Fibroblast of lung (primary cell): Measurements from ENCODE around the gene UBE2J2. TPM values are rescaled to one million over a fixed set of nuclear protein-coding genes. Genes with fewer than 3 reads are reported as not detected.
A peak's percentile ranks its signal among the peaks of the same experiment; 100 is the strongest.

ENCODE experiments used
- DNase-seq, 2 donors: peaks; one replicate each; pipeline versions ENCODE4 v3.0.0 to v3.0.0-alpha.2; 2010; ENCODE audit warnings: low read depth in 2 of 2
- H2AFZ ChIP-seq: 2 replicates; pipeline ENCODE4 v1.5.1; 2012; ENCODE audit warnings: low read length, control low read depth, inconsistent platforms
- H3K27ac ChIP-seq: 2 replicates; pipeline ENCODE4 v1.5.1; 2011; ENCODE audit warnings: low read length, control low read depth; ENCODE audit not compliant: insufficient read depth
- H3K27me3 ChIP-seq: 2 replicates; pipeline ENCODE4 v1.5.1; 2011; ENCODE audit warnings: mild to moderate bottlenecking, low read length; ENCODE audit not compliant: control insufficient read depth, insufficient read depth
- H3K36me3 ChIP-seq: 2 replicates; pipeline ENCODE4 v1.5.1; 2011; ENCODE audit warnings: low read length; ENCODE audit not compliant: control insufficient read depth, insufficient read depth
- H3K4me1 ChIP-seq: 2 replicates; pipeline ENCODE4 v1.5.1; 2011; ENCODE audit warnings: low read length; ENCODE audit not compliant: control insufficient read depth, insufficient read depth; ENCODE audit errors: extremely low read depth
- H3K4me2 ChIP-seq: 2 replicates; pipeline ENCODE4 v1.5.1; 2011; ENCODE audit warnings: low read length, control low read depth; ENCODE audit not compliant: insufficient read depth; ENCODE audit errors: extremely low read depth
- H3K4me3 ChIP-seq, 4 experiments: fragments of 200-600 bp in 1 of 4; sonication (generic) in 1 of 4; replicated peaks in 1 of 4; 2 replicates each; pipeline ENCODE4 v1.5.1; 2011 to 2016; ENCODE audit warnings: low read length in 4 of 4, low read depth in 3 of 4, mild to moderate bottlenecking in 3 of 4, control low read depth in 2 of 4, inconsistent platforms in 1 of 4, mixed read lengths in 1 of 4; ENCODE audit not compliant: insufficient read depth in 1 of 4; ENCODE audit errors: control extremely low read depth in 1 of 4
- H3K79me2 ChIP-seq: 2 replicates; pipeline ENCODE4 v1.5.1; 2012; ENCODE audit warnings: mild to moderate bottlenecking, low read length, inconsistent platforms; ENCODE audit not compliant: control insufficient read depth, insufficient read depth
- H3K9ac ChIP-seq: 2 replicates; pipeline ENCODE4 v1.5.1; 2011; ENCODE audit warnings: mild to moderate bottlenecking, low read length, control low read depth; ENCODE audit not compliant: insufficient read depth
- H3K9me3 ChIP-seq: 2 replicates; pipeline ENCODE4 v1.5.1; 2012; ENCODE audit warnings: low read depth, low read length; ENCODE audit not compliant: control insufficient read depth, insufficient read depth
- H4K20me1 ChIP-seq: 2 replicates; pipeline ENCODE4 v1.5.1; 2011; ENCODE audit warnings: low read length; ENCODE audit not compliant: control insufficient read depth, insufficient read depth; ENCODE audit errors: extremely low read depth
- EZH2 ChIP-seq: IDR thresholded peaks from 2 replicates; pipeline ENCODE4 v1.5.1; 2012; ENCODE audit warnings: low read length, control low read depth, mild to moderate bottlenecking; ENCODE audit errors: missing control alignments
- polyA plus RNA-seq, 2 donors: library from polyadenylated mRNA; depleted of rRNA in 1 of 2; stranded (reverse) in 1 of 2; unstranded in 1 of 2; fragments of >200 nt; gene quantifications; 2 replicates each; pipeline ENCODE4 v1.2.1, GENCODE V29; 2011 to 2012; ENCODE audit warnings: missing spikeins in 1 of 2
- total RNA-seq: library from RNA; depleted of rRNA; stranded (reverse); fragments of >200 nt; gene quantifications from 2 replicates; pipeline ENCODE4 v1.2.1, GENCODE V29; 2014
- TF ChIP-seq, protein P1 (sequence below), 2 donors: IDR thresholded peaks in 1 of 2; conservative IDR thresholded peaks in 1 of 2; 1 replicate in 1 of 2; 2 replicates in 1 of 2; pipeline ENCODE4 v1.5.1; 2011 to 2012; ENCODE audit warnings: low read length in 2 of 2, control low read depth in 1 of 2, inconsistent platforms in 1 of 2, low read depth in 1 of 2, mild to moderate bottlenecking in 1 of 2

UBE2J2 gene
- total and polyA plus RNA-seq, 2 donors (not counting 1 experiment from before 2014, with no cell fraction given), result 32.3 to 47.2 TPM

DNA sequence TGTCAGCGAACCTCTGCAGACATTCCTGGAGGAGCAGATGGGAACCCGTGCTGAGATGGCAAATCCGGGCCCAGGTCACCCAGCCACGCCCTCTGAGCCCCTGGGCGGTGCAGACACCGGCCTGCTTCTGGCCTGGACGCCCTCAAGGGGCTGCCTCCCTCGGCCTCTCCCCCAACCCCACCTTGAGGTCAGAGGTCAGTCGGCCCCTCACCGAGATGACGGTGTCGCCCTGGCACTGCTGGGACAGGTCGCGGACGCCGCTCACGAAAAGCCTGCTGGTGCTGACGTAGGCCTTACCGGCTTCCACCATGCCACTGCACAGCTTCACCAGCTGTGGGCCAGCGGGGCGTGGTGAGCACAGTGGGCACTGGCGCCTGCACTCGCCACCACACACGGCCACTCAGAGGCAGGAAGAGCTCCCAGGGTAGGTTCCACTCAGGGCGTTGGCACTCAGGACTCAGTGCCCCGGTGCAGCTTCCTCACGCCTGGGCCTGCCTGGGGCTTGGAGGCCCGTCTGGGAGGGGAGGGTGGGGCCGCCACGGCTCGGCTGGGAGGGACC, 29.4 kb upstream of the UBE2J2 start:
- H4K20me1 ChIP-seq, result no peaks in the 10 kb centered on the region
- H3K4me3 ChIP-seq, result no peak overlapping the region

DNA sequence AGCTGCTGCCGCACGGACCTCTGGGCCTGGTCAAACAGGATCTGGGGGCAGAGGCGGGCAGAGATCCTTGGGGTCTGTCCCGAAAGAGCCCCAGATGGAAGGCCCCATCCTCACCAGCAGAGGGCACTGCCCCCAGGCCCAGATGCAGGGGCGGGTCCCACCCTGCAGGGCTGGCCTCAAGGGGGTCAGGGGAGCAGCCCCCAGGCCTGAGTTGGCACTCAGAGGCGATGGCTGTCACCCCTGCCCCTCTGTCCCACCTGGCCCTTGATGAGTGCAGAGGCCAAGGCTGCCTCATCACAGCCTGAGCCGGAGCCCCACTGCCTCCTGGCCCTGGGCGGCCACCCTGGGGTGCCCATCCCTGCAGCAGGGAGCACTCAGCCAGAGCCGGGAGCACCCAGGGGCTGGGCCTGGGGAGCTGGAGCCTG, 28.4 kb upstream of the UBE2J2 start:
- Histone ChIP-seq H3K36me3 (peaks cover 18% of the 10 kb centered on the region), H3K79me2 (peaks cover 35% of the 10 kb centered on the region), H3K27me3 (no peaks in the 10 kb centered on the region), H3K4me3 (no peak overlapping the region), H3K4me2 (no peak overlapping the region), H2AFZ (no peak overlapping the region), H4K20me1 (no peaks in the 10 kb centered on the region), H3K4me1 (peaks cover 18% of the 10 kb centered on the region), H3K9me3 (no peaks in the 10 kb centered on the region), H3K9ac (no peak overlapping the region), H3K27ac (no peak overlapping the region)
- DNase-seq, result no peak
- TF ChIP-seq EZH2, result no peak
- TF ChIP-seq, protein P1, sequence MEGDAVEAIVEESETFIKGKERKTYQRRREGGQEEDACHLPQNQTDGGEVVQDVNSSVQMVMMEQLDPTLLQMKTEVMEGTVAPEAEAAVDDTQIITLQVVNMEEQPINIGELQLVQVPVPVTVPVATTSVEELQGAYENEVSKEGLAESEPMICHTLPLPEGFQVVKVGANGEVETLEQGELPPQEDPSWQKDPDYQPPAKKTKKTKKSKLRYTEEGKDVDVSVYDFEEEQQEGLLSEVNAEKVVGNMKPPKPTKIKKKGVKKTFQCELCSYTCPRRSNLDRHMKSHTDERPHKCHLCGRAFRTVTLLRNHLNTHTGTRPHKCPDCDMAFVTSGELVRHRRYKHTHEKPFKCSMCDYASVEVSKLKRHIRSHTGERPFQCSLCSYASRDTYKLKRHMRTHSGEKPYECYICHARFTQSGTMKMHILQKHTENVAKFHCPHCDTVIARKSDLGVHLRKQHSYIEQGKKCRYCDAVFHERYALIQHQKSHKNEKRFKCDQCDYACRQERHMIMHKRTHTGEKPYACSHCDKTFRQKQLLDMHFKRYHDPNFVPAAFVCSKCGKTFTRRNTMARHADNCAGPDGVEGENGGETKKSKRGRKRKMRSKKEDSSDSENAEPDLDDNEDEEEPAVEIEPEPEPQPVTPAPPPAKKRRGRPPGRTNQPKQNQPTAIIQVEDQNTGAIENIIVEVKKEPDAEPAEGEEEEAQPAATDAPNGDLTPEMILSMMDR (conservative IDR thresholded peaks at IDR 0.05 in 1 of 2, IDR thresholded peaks at IDR 0.05 in 1 of 2; ENCODE audit: low read depth in 1 of 2, low read length in 2 of 2), result peak; percentile 16 to 46

More for the DNA sequence above, 29.4 kb upstream of the UBE2J2 start:
- H3K27ac ChIP-seq, result no peak overlapping the region
- no peak overlapping the region for H3K9ac ChIP-seq
- no peaks in the 10 kb centered on the region for H3K9me3 ChIP-seq
- peaks cover 18% of the 10 kb centered on the region for H3K4me1 ChIP-seq
- H3K4me2 ChIP-seq, result no peak overlapping the region
- TF ChIP-seq, protein P1 (conservative IDR thresholded peaks at IDR 0.05 in 1 of 2, IDR thresholded peaks at IDR 0.05 in 1 of 2; ENCODE audit: low read depth in 1 of 2, low read length in 2 of 2), result no peak
- no peak for TF ChIP-seq EZH2
- peaks cover 14% of the 10 kb centered on the region for H3K36me3 ChIP-seq
- H2AFZ ChIP-seq, result no peak overlapping the region
- H3K79me2 ChIP-seq, result peaks cover 38% of the 10 kb centered on the region
- no peaks in the 10 kb centered on the region for H3K27me3 ChIP-seq
- no peak for DNase-seq

DNA sequence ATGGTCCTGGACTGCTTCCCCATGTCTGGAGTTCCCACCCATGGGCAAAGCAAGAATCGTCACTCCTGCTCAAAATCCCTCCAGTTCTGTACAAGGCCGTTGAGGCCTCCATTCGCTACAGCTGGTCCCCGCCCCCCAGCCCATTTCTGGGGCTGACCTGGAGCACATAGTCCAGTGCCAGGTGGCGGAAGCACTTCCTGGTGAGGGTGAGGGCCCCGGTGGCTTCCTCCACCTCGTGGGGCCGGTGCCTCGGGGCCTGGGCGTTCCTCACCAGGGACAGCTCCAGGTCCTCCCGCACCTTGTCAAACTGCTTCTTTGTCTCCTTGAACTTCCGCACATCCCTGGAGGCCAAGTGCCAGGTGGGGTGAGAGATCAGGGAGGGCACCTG, 26.7 kb upstream of the UBE2J2 start:
- TF ChIP-seq, protein P1 (conservative IDR thresholded peaks at IDR 0.05 in 1 of 2, IDR thresholded peaks at IDR 0.05 in 1 of 2; ENCODE audit: low read depth in 1 of 2, low read length in 2 of 2), result no peak
- TF ChIP-seq EZH2, result no peak
- H3K79me2 ChIP-seq, result peaks cover 20% of the 10 kb centered on the region

More for the DNA sequence above, 26.7 kb upstream of the UBE2J2 start:
- Histone ChIP-seq H4K20me1 (no peaks in the 10 kb centered on the region), H3K4me1 (peaks cover 12% of the 10 kb centered on the region), H3K9me3 (no peaks in the 10 kb centered on the region), H3K27ac (no peak overlapping the region), H3K36me3 (peaks cover 29% of the 10 kb centered on the region), H3K27me3 (no peaks in the 10 kb centered on the region), H2AFZ (no peak overlapping the region), H3K4me3 (no peak overlapping the region), H3K9ac (no peak overlapping the region), H3K4me2 (no peak overlapping the region)
- DNase-seq, result no peak
